C4-2B (cell line): Measurements from ENCODE around the gene DDX27.

Experiments used
- H3K27ac ChIP-seq: fragments of 450-650 bp; 2 replicates; pipeline ENCODE4 v1.5.1; 2017
- CTCF ChIP-seq: fragments of 450-650 bp; conservative IDR thresholded peaks from 2 replicates; pipeline ENCODE4 v1.5.1; 2017; ENCODE audit warnings: mild to moderate bottlenecking
- ZFX ChIP-seq: fragments of 450-650 bp; IDR thresholded peaks from 2 replicates; pipeline ENCODE4 v1.6.1; 2017

DDX27 gene

GRCh38 chr20:49210757-49211110 lies 8.5 kb upstream of the DDX27 start:
- TF ChIP-seq ZFX: no peak
- TF ChIP-seq CTCF: no peak
- H3K27ac ChIP-seq: no peak overlapping the region

DNA sequence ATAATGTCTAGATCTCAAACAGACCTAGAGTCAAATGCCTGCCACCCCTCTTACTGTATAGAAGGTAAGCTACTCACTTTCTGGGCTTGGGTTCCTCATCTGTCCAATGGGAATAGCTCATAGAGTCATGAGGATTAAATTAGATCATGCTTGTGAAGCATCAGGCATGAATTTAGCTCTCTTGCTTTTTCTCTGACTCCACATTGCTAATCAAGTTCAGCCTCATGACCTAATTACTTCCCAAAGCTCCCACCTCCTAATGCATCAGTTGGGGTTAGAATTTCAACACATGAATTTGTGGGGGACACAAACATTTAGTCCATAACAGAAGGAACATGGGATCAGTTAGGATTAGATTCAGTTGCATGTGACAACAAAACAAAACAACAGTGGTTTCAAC lies 4.6 kb upstream of the DDX27 start:
- no peak overlapping the region for H3K27ac ChIP-seq
- TF ChIP-seq ZFX: no peak
- no peak for TF ChIP-seq CTCF

GRCh38 chr20:49215232-49215631 lies 4.0 kb upstream of the DDX27 start:
- no peak overlapping the region for H3K27ac ChIP-seq
- no peak for TF ChIP-seq ZFX
- no peak for TF ChIP-seq CTCF

- TF ChIP-seq CTCF: peak; percentile 92
- no peak for TF ChIP-seq ZFX
- no peak overlapping the region for H3K27ac ChIP-seq
Observed at GRCh38 chr20:49216991-49217578, 2.1 kb upstream of the DDX27 start.

- peak overlapping the region; percentile 84 for H3K27ac ChIP-seq
Observed at GRCh38 chr20:49218739-49219090, 501 bp upstream of the DDX27 start.

- no peak for TF ChIP-seq ZFX
- TF ChIP-seq CTCF: no peak
- peak overlapping the region; percentile 84 for H3K27ac ChIP-seq
Observed at GRCh38 chr20:49219924-49220831, 962 bp downstream of the DDX27 start.

GRCh38 chr20:49225896-49226295 lies 6.7 kb downstream of the DDX27 start:
- no peak for TF ChIP-seq CTCF
- TF ChIP-seq ZFX: no peak
- H3K27ac ChIP-seq: no peak overlapping the region

GRCh38 chr20:49228676-49229075 lies 9.5 kb downstream of the DDX27 start:
- TF ChIP-seq CTCF (no peak), ZFX (no peak)

More at GRCh38 chr20:49228676-49229075, 9.5 kb downstream of the DDX27 start:
- no peak overlapping the region for H3K27ac ChIP-seq
